ENCODE data around the gene RYR1. TPM values are rescaled to one million over a fixed set of nuclear protein-coding genes. Genes with fewer than 3 reads are reported as not detected.

Gene RYR1
- total and polyA plus RNA-seq, 2 donors (not counting 1 experiment from before 2014, with no cell fraction given): 0.43 to 3.8 TPM

GRCh38 chr19:38473201-38473600 is 39.7 kb downstream of the RYR1 start:
- no peaks in the 10 kb centered on the region for H3K79me2 ChIP-seq (ENCODE audit: control insufficient read depth, insufficient read depth, low read length)
- Mint-ChIP-seq H3K27me3 (peaks cover 9% of the 10 kb centered on the region), H3K9me3 (ENCODE audit: insufficient read depth) (no peaks in the 10 kb centered on the region), H3K4me1 (no peaks in the 10 kb centered on the region), H3K4me3 (no peak overlapping the region), H3K27ac (no peak overlapping the region)
- H3K9ac ChIP-seq (ENCODE audit: low read length): no peak overlapping the region
- H4K20me1 ChIP-seq (ENCODE audit: control insufficient read depth, insufficient read depth, low read length, poor library complexity, severe bottlenecking): no peaks in the 10 kb centered on the region
- CTCF ChIA-PET: interaction anchor here (0.7 kb wide), 1 partner anchor 310 kb away, joined by 3 read pairs; no protein-coding TSS in a partner anchor
- H2AFZ ChIP-seq (ENCODE audit: insufficient read depth, low read depth, low read length, poor library complexity, severe bottlenecking): no peak overlapping the region
- WGBS (ENCODE audit: insufficient coverage): 96% methylated on average over 21 of the region's 21 CpGs
- POLR2A ChIA-PET: no interaction called here
- ATAC-seq (ENCODE audit: low read depth) (no peak), DNase-seq (no peak)
- H3K27me3 ChIP-seq (replicated peaks in 1 of 4; ENCODE audit: control extremely low read depth in 1 of 4, control insufficient read depth in 3 of 4, insufficient read depth in 4 of 4, low read length in 3 of 4): peaks cover 0 to 4% (median 2%) of the 10 kb centered on the region in 4 experiments
- H3K4me3 ChIP-seq (ENCODE audit: control extremely low read depth in 1 of 5, extremely low read depth in 1 of 5, insufficient read depth in 1 of 5, low read depth in 2 of 5, low read length in 4 of 5): no peak overlapping the region
- no peaks in the 10 kb centered on the region for H3K4me1 ChIP-seq (ENCODE audit: control insufficient read depth in 2 of 2, insufficient read depth in 2 of 2, low read length in 2 of 2)
- H3K27ac ChIP-seq (ENCODE audit: low read length in 2 of 2): no peak overlapping the region
- TF ChIP-seq CTCF (IDR thresholded peaks at IDR 0.05) (no peak), EZH2 (IDR thresholded peaks at IDR 0.05; ENCODE audit: borderline replicate concordance, insufficient read depth, low read depth, low read length, poor library complexity, severe bottlenecking) (no peak)
- intact Hi-C loops (cut with micrococcal nuclease): no loop called here
- no peak overlapping the region for H3K4me2 ChIP-seq (replicated peaks; ENCODE audit: low read depth, low read length, poor library complexity, severe bottlenecking)
- H3K36me3 ChIP-seq (replicated peaks in 1 of 2; ENCODE audit: control extremely low read depth in 1 of 2, control insufficient read depth in 1 of 2, extremely low read depth in 1 of 2, insufficient read depth in 2 of 2, low read length in 1 of 2): no peaks in the 10 kb centered on the region
- H3K9me3 ChIP-seq (ENCODE audit: control extremely low read depth in 1 of 3, control insufficient read depth in 2 of 3, insufficient read depth in 1 of 3, low read length in 2 of 3): no peaks in the 10 kb centered on the region

- no peak overlapping the region for H3K4me3 Mint-ChIP-seq
- POLR2A ChIA-PET: no interaction called here
- 92% methylated on average over 12 of the region's 13 CpGs for WGBS (ENCODE audit: insufficient coverage)
- H3K9me3 Mint-ChIP-seq (ENCODE audit: insufficient read depth): no peaks in the 10 kb centered on the region
- no peak for DNase-seq
- CTCF ChIA-PET: no interaction called here
- TF ChIP-seq CTCF (IDR thresholded peaks at IDR 0.05) (no peak), EZH2 (IDR thresholded peaks at IDR 0.05; ENCODE audit: borderline replicate concordance, insufficient read depth, low read depth, low read length, poor library complexity, severe bottlenecking) (no peak)
- Histone ChIP-seq H3K27me3 (replicated peaks in 1 of 4; ENCODE audit: control extremely low read depth in 1 of 4, control insufficient read depth in 3 of 4, insufficient read depth in 4 of 4, low read length in 3 of 4) (no peaks in the 10 kb centered on the region), H4K20me1 (ENCODE audit: control insufficient read depth, insufficient read depth, low read length, poor library complexity, severe bottlenecking) (no peaks in the 10 kb centered on the region), H3K4me2 (replicated peaks; ENCODE audit: low read depth, low read length, poor library complexity, severe bottlenecking) (no peak overlapping the region), H3K9me3 (ENCODE audit: control extremely low read depth in 1 of 3, control insufficient read depth in 2 of 3, insufficient read depth in 1 of 3, low read length in 2 of 3) (no peaks in the 10 kb centered on the region), H3K4me3 (ENCODE audit: control extremely low read depth in 1 of 5, extremely low read depth in 1 of 5, insufficient read depth in 1 of 5, low read depth in 2 of 5, low read length in 4 of 5) (no peak overlapping the region), H2AFZ (ENCODE audit: insufficient read depth, low read depth, low read length, poor library complexity, severe bottlenecking) (no peak overlapping the region), H3K27ac (ENCODE audit: low read length in 2 of 2) (no peak overlapping the region), H3K36me3 (replicated peaks in 1 of 2; ENCODE audit: control extremely low read depth in 1 of 2, control insufficient read depth in 1 of 2, extremely low read depth in 1 of 2, insufficient read depth in 2 of 2, low read length in 1 of 2) (no peaks in the 10 kb centered on the region), H3K4me1 (ENCODE audit: control insufficient read depth in 2 of 2, insufficient read depth in 2 of 2, low read length in 2 of 2) (no peaks in the 10 kb centered on the region), H3K79me2 (ENCODE audit: control insufficient read depth, insufficient read depth, low read length) (no peaks in the 10 kb centered on the region), H3K9ac (ENCODE audit: low read length) (no peak overlapping the region)
- peaks cover 9% of the 10 kb centered on the region for H3K27me3 Mint-ChIP-seq
- intact Hi-C loops (cut with micrococcal nuclease): no loop called here
- no peak for ATAC-seq (ENCODE audit: low read depth)
- no peaks in the 10 kb centered on the region for H3K4me1 Mint-ChIP-seq
- H3K27ac Mint-ChIP-seq: no peak overlapping the region
Measured at GRCh38 chr19:38475176-38475575, 41.7 kb downstream of the RYR1 start.

Measured in B cell (primary cell).